Left cardiac atrium (tissue), 4 donors: Measurements from ENCODE around the gene USF1. TPM values are rescaled to one million over a fixed set of nuclear protein-coding genes. Genes with fewer than 3 reads are reported as not detected.
A peak's percentile ranks its signal among the peaks of the same experiment; 100 is the strongest.

ENCODE experiments used
- ATAC-seq, 2 donors: fragments of 200-7000 bp; cut with Tn5 transposase; one replicate each; pipeline ENCODE4 v1.9.1; 2020; ENCODE audit warnings: mild to moderate bottlenecking in 2 of 2, moderate library complexity in 2 of 2
- DNase-seq: peaks from one replicate; pipeline ENCODE4 v3.0.0-alpha.2; 2020
- intact Hi-C, 2 donors: fragments of 100-400 bp; cut with DNase I; formaldehyde crosslinking; loops; one replicate each; pipeline versions ENCODE4 v1.14.1 to v1.15.1; 2022 to 2023
- long read RNA-seq: library from polyadenylated mRNA; unstranded; transcript quantifications from one replicate; pipeline ENCODE4 v2.0.0, GENCODE V29; 2021
- total RNA-seq, 2 donors: library from RNA; stranded (reverse); fragmentation: NEBNext Ultra II Directional; extraction: Animal tissue kit (Norgen Biotek cat#: 25700); gene quantifications; one replicate each; pipeline ENCODE4 v1.2.1, GENCODE V29; 2021
- donor health status: DM: no; HTN: yes; CAD: no.
- donor health status: DM: no; HTN: yes; CAD: no; lungs with severe emphysema.
- donor health status: DM: yes; HTN: yes; CAD: no.
- donor health status: Dilated cardiomyopathy.

Gene USF1, protein sequence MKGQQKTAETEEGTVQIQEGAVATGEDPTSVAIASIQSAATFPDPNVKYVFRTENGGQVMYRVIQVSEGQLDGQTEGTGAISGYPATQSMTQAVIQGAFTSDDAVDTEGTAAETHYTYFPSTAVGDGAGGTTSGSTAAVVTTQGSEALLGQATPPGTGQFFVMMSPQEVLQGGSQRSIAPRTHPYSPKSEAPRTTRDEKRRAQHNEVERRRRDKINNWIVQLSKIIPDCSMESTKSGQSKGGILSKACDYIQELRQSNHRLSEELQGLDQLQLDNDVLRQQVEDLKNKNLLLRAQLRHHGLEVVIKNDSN
- 10 to 100 TPM; 33.7 to 34.4 TPM for total RNA-seq
- long read RNA-seq, partial matches to known transcripts, result 2 of 13 reads
- long read RNA-seq, other reads (novel, unspliced or antisense), result 4 of 13 reads

DNA sequence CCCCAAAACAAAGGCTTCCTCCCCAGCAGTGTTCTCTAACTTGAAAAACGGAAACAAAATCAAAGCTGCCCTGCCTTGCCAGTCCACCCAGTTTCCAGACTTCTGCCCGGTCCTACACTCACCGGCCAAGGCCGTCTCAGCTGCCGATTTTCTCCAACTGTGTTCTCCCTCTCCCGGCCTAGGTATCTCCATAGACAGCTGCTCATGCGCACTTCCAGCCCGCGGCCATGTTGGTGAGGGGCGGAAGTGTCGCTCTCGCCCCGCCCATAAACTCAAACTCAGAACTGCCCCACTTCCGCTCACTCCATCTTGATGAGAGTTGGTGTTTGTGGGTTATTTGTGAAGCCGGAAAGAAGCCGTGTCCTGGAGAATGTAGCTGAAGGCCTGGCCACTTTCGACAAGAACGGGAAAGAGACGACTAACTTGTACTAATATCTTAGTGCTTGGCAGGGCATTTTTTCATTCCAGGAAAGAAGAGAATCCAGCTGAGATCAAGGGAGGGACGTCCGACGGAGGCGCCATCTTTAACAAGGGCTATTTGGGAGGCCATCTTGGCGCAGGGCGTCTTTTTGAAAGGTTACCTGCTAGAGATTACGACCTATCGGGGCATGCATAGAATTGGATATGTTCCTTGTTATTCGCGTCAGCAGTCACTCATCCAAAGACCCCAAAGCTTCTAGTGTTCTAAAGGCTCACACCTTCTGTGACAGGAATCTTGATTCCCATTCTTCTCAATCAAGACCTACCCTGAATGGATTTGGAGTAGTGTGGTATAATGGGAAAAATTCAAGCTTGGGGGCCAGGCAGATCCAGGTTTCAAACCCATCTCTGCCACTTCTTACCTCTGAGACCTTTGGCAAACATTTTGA, at the start of gene USF1:
Gene USF1 (minus strand): TSS at position 242 of the 869 bp plus-strand sequence. CDS start 2,702 bp downstream, outside the sequence.
- DNase-seq (peak; percentile 94), ATAC-seq (peak; percentile 96 to 97)
- intact Hi-C loops, result loop anchor here in 1 of 2 donors (10.0 kb wide), 2 partner anchors 51 to 89 kb away; partner anchors contain the start of gene DEDD

DNA sequence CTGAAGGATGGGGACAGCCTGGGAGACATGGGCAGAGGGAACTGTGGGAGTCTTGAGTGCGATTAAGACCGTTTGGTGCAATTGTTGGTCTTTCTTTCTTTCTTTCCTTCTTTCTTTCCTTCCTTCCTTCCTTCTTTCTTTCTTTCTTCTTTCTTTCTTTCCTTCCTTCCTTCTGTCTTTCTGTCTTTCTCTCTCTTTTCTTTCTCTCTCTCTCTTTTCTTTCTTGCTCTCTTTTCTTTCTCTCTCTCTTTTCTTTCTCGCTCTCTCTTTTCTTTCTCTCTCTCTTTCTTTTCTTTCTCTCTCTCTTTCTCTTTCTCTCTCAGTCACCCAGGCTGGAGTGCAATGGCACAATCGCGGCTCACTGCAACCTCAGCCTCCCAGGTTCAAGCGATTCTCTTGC, 49.5 kb upstream of the USF1 start:
- intact Hi-C loops, result loop anchor here (5.0 to 10.0 kb wide), 2 partner anchors 98 to 260 kb away; no protein-coding TSS in a partner anchor
- no peak for ATAC-seq

DNA sequence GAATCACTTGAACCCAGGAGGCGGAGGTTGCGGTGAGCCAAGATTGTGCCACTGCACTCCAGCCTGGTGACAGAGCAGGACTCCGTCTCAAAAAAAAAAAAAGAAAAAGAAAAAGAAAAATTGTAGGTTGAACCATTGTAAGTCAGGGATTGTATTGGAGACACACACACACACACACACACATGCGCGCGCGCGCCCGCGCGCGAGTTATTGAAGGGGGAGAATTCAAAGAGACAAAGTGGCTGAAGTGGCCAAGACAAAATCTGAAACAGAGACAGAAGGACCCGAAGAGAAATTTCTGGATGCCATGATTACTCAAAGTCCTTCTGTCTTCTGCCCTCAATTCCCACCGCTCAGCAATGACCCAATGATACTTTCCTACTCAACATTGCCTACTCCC, 48.7 kb upstream of the USF1 start:
- DNase-seq, result no peak
- intact Hi-C loops, result loop anchor here (10.0 kb wide), 1 partner anchor 260 kb away; no protein-coding TSS in a partner anchor

More for the DNA sequence above, 49.5 kb upstream of the USF1 start:
- no peak for DNase-seq

GRCh38 chr1:161092621-161093028, 46.8 kb upstream of the USF1 start:
- DNase-seq (no peak), ATAC-seq (no peak)
- intact Hi-C loops, result loop anchor here (10.0 kb wide), 1 partner anchor 258 kb away; no protein-coding TSS in a partner anchor

More for the DNA sequence above, 48.7 kb upstream of the USF1 start:
- ATAC-seq, result no peak

DNA sequence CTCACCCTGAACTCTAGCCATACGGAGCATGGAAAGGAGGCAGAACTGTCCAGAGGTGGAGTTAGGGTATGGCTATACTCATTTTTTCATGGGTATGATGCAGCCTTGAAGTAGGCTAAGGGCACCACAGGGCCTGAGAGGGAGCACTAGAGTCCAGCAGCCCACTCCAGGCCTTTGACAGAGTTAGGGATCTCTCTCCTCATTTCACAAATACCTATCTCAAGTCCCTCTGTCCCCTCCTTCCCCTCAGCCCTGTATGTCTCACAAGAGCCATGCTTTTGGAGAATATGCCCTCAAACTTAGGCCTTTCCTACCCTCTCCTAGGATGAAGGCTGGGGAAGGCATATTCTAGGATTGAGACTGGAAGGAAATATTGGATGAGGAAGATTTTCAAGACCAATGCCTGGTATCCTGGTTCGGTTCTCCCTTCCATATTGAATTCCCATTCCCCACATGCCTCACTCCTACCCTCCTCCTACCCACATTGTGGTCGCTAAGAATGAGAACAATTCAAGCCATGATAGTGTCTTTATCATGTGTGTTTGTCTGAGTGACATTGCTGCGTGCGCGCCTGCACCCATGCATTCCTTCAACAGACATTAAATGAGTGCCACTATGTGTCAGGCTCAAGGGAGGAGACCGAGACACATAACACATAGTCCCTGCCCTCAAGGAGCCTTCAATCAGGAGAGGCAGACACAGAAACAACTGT, 46.2 kb upstream of the USF1 start:
- intact Hi-C loops, result loop anchor here (10.0 kb wide), 1 partner anchor 257 kb away; no protein-coding TSS in a partner anchor
- ATAC-seq, result no peak
- no peak for DNase-seq

DNA sequence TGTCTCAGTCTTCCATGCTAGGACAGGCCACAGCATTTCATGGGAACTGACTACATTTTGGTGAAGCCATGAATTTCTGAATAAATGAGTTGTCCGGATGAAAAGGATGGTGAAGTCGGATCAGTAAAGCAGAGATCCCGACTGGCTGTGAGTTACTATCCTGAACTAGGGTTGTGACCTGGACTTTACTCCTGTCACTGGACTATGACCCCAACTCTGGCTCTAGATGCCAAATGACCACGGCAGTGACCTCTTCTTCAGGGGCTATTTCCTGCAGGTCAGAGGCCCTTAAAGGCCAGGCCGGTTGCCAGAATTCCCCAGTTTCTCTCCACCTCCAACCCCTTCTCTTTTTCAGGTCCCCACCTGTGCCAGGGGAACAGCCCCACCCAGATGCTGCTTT, 45.3 kb upstream of the USF1 start:
- DNase-seq (no peak), ATAC-seq (no peak)
- intact Hi-C loops, result loop anchor here (10.0 kb wide), 1 partner anchor 256 kb away; no protein-coding TSS in a partner anchor

- intact Hi-C loops, result loop anchor here (10.0 kb wide), 1 partner anchor 256 kb away; no protein-coding TSS in a partner anchor
- DNase-seq (no peak), ATAC-seq (no peak)
Observed at GRCh38 chr1:161090617-161091016, 44.8 kb upstream of the USF1 start.

DNA sequence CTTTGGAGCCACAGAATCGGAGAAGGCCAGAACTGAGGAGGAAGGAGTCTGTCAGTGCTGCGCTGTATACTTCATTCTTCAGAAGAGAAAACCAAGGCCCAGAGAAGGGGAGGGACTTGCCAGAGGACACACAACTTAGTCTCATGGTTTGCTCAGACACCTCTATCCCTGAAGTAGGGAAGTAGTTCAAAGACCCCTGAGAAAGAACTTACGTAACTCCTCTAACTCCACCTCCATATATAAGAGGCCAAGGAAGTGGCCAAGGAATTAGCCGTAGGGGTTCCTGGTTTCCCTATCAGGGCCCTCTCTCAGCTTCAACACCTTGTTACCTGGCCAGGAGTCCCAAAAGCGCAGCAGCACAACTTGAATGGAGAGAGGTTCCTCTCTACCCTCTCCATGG, 44.2 kb upstream of the USF1 start:
- DNase-seq (no peak), ATAC-seq (no peak)
- intact Hi-C loops, result loop anchor here (10.0 kb wide), 1 partner anchor 255 kb away; no protein-coding TSS in a partner anchor

- ATAC-seq, result no peak
- DNase-seq, result no peak
- intact Hi-C loops, result no loop called here
Observed at GRCh38 chr1:161089251-161089924, 43.6 kb upstream of the USF1 start, which contains the start of gene NECTIN4. NECTIN4 (minus strand) TSS chr1:161089558; CDS start chr1:161089296, 262 bp downstream.

DNA sequence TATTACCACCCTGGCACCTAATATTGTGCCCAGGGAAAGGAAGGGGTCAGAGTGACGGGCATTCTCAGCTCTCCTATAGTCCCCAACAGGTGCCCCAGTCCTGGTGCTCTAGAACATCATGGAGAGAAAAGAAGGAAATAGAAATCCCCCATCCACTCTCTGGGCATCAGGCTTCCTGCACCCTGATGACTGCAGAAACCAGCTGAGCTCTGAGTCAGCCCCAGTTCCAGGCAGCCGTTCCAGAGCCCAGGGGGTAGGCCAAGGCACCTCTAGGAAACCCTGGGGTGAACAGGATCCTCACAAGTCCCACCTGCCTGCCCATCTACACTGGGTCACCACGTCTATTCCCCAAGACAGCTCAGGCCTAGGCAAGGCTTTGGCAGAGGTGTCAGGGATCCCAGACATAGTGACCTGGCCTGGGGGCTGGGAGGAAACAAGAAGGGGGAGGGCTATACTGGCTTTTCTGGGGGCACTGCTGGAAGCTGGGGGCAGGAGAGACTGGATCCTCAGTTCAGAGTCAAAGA, 42.9 kb upstream of the USF1 start:
- intact Hi-C loops, result no loop called here

DNA sequence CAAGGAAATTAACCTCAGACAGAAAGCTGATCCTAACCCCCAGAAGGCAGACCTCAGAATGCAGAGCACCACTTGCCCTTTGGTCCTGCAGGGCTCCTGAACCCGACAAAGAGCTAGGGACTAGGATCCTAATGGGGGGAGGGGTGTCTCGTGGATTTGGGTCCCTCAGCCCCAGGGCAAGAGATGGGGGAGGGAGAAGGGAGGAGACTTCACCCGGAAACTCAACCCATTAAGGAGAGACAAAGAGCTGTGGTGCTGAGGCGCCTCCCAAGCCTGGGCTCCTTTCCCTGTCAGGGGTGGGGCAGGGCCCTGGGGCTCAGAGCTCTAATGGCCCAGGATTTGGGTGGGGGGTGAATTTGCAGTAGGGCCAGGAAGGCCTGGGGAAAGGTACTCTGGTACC, 40.7 kb upstream of the USF1 start:
- ATAC-seq (no peak), DNase-seq (no peak)
- intact Hi-C loops, result no loop called here

More for the DNA sequence above, 42.9 kb upstream of the USF1 start:
- DNase-seq, result no peak
- no peak for ATAC-seq

DNA sequence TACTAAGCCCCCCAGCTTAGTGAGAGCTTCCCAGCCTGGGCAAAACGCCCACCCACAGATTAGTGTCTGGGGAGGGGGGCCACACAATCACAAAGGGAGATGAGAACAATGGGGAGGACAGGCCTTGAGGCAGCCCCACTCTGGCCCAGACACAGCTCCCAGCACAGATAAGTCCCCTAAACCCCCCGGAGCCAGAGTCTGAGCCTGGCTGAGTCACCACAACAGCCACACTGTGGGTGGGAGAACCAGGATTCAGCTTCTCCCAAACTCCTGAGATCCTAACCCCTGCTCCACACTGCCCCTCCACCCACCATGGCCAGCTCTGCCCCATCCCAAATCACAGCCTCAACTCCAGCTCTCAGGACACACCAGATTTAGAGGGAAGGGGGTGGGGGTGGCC, 39.4 kb upstream of the USF1 start:
- DNase-seq (no peak), ATAC-seq (no peak)
- intact Hi-C loops, result no loop called here

DNA sequence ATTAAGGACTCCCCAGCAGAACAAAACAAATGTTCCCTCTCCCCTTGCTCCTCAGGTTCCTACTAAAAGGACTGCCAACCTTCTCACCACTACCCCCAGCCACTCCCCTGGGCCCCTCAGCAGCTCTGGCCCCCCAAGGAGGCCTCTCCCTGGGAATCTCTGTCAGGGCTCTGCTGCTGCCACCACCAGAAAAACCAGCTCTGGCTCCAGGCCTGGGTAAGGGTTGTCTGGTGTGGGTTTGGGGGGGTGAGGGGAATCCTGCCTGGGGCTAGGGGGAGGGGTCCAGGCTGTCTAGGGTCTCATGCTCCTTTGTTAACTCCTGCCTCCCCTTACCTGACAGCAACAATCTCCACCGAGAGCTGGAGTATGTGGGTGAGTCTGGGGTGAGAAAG, 38.8 kb upstream of the USF1 start:
- intact Hi-C loops, result no loop called here
- ATAC-seq, result no peak
- no peak for DNase-seq

DNA sequence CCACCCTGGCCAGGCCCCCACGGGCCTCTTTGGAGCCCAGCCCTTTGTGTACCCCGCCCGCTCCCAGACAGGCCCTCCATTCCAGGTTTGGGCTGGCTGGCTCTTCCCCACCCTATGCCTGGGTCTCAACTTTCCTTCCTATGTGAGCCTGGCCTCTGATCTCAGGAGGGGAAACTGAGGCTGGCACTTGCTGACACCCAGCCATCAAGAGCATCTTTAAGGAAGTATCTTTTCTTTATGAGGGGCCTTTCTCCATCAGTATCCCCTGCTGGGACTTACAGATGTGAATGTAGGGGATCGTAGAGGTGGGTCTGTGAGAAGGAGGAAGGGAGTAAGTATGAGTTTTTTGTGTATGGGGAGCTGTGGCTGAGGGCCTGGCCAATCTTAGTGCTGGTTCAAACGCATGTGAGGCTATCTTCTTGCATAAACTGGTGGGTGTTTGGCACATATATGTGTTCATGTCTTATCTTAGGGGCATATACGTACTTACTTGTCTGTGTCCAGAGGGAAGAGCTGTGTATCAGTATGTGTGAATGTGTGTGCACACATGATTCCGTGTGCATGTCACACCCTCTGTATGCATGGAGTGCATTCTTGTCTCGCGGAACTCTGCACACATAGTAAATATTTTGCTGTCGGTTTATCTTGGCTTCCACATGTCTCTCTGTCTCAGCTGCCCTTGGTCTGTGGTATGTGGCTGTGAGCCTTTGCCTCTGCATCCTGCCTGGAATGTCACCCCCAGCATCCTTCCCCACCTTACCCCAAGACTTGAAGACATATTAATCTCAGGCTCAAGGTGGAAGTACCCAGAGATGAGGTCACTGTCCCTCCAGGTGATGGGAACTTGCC, 38.2 kb upstream of the USF1 start:
- DNase-seq (no peak), ATAC-seq (no peak)
- intact Hi-C loops, result no loop called here

DNA sequence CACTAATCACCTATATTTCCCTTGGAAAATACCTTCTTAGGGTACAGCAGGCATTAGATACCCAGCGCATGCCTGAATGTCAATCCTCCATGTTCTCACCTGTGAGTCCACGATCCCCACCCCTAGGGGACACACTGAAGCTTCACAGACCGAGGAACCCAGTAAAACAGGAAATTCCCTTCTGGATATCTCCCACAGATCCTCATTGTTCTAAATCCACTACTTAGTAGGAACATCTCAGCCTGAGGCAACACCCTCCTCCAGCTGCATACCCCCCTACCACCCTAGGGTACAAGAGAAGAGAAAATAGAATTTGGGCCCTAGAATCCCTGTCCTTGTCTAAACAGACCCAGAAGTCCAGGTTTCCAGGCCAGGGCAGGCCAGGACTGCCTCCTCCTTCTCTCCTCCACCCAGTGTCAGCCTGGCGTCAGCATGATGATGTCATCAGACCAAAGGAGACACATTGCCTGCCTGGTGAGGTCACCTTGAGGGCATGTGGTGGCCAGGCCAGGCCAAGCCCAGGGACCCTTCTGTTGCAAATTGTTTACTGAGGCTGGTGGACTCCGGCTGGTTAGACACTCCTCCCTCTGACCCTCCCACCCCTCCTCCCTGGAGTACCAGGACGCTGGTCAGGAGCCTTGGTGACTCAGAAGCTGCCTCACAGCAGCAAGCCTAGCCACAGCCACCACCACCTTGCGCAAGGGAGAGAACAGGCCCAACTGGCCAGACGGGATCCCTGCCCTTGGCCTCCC, 37.4 kb upstream of the USF1 start:
- ATAC-seq, result peak; percentile 66 to 93
- intact Hi-C loops, result no loop called here
- peak; percentile 86 for DNase-seq

GRCh38 chr1:161082483-161082882, 36.7 kb upstream of the USF1 start:
- intact Hi-C loops, result no loop called here
- no peak for ATAC-seq

DNA sequence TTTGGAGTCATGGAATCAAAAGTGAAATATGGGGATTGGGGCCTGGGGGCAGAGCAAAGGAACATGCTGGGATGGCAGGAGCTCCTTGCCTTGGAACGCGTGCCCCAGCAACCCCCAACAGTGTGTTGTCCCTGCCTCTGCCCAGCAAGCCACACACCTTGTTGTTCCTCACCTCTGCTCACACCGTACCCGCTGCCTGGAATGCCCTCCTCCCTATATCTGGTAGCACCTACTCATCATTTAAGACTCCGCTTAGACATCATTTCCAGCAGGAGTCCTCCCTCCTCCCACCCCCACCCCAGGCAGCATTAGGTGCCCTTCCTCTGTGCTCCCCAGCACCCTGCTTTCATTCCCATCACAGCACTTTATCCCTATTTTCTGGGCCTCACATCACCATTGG, 35.7 kb upstream of the USF1 start:
- ATAC-seq (no peak), DNase-seq (no peak)
- intact Hi-C loops, result no loop called here

More at GRCh38 chr1:161082483-161082882, 36.7 kb upstream of the USF1 start:
- DNase-seq, result no peak
